ENCODE measurements around the gene RXFP2. TPM values are rescaled to one million over a fixed set of nuclear protein-coding genes. Genes with fewer than 3 reads are reported as not detected.

The RXFP2 gene
- total and polyA plus RNA-seq, 2 of the 8 experiments (the other 6 are each of a cell fraction or from before 2014, with no cell fraction given) = not detected

DNA sequence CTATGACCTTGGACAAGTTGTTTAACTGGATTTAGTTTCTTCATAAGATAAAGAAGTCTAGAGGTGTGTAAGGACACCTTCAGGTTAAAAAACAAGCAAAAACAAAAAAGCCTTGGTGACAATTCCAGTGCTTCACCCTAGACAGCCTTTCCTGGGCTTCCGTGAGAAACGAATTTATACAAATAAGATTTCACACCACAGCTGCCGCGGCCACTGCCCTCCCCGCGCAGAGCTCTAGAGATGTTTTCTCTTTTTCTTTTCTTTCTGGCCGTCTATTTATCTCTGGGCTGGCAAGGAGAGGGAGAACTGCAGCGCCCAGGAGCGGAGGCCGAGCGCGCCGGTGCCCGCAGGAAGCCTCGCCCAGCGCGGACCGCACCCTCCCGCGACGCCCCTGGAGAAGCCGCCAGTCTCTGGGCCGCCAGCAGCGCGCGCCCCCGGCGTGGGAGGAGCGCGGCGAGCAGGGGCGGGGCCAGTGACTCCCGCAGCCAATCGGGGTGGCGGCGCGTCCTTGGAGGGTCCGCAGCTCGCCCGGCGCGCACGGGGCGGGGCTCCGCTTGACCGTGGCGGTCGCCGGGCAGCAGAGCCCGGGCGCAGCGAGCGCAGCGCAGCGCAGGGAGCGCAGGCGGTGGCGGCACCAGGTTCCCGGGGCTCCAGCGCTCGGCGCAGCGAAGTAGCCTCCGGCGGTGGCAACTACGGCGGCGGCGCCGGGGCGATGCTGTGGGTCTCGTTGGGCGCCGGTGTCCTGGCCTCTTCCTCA is 107.0 kb downstream of the RXFP2 start (continued):
- TF ChIP-seq, protein P1, sequence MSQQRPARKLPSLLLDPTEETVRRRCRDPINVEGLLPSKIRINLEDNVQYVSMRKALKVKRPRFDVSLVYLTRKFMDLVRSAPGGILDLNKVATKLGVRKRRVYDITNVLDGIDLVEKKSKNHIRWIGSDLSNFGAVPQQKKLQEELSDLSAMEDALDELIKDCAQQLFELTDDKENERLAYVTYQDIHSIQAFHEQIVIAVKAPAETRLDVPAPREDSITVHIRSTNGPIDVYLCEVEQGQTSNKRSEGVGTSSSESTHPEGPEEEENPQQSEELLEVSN (IDR thresholded peaks at IDR 0.05) = no peak
- TF ChIP-seq SRF (IDR thresholded peaks at IDR 0.05; ENCODE audit: low read depth, low read length) (no peak), HDAC2 (IDR thresholded peaks at IDR 0.05; ENCODE audit: borderline replicate concordance in 1 of 2, low read depth in 2 of 2, low read length in 2 of 2) (no peak; a peak in 1 of 4 replicates), FOSL1 (IDR thresholded peaks at IDR 0.05; ENCODE audit: insufficient read depth, low read depth, low read length) (peak; percentile 70; the same call in 1 of the 2 replicates), POLR2AphosphoS5 (IDR thresholded peaks at IDR 0.05; ENCODE audit: low read depth, low read length) (no peak), CEBPB (IDR thresholded peaks at IDR 0.05; ENCODE audit: low read depth, low read length) (no peak), RXRA (IDR thresholded peaks at IDR 0.05; ENCODE audit: insufficient read depth, low read depth, low read length) (no peak), BACH1 (IDR thresholded peaks at IDR 0.05; ENCODE audit: low read length) (no peak), KDM1A (IDR thresholded peaks at IDR 0.05; ENCODE audit: borderline replicate concordance, low read length) (no peak), CBX8 (IDR thresholded peaks at IDR 0.05; ENCODE audit: borderline replicate concordance, low read depth, low read length) (no peak), SIRT6 (IDR thresholded peaks at IDR 0.05; ENCODE audit: low read length) (no peak), NANOG (IDR thresholded peaks at IDR 0.05; ENCODE audit: insufficient read depth, low read depth, low read length, poor library complexity, severe bottlenecking) (no peak), TCF12 (IDR thresholded peaks at IDR 0.05; ENCODE audit: low read depth, low read length) (no peak), ASH2L (IDR thresholded peaks at IDR 0.05; ENCODE audit: low read length) (no peak), SAP30 (IDR thresholded peaks at IDR 0.05; ENCODE audit: insufficient read depth, insufficient replicate concordance, low read length) (no peak)
- TF ChIP-seq, protein P2, sequence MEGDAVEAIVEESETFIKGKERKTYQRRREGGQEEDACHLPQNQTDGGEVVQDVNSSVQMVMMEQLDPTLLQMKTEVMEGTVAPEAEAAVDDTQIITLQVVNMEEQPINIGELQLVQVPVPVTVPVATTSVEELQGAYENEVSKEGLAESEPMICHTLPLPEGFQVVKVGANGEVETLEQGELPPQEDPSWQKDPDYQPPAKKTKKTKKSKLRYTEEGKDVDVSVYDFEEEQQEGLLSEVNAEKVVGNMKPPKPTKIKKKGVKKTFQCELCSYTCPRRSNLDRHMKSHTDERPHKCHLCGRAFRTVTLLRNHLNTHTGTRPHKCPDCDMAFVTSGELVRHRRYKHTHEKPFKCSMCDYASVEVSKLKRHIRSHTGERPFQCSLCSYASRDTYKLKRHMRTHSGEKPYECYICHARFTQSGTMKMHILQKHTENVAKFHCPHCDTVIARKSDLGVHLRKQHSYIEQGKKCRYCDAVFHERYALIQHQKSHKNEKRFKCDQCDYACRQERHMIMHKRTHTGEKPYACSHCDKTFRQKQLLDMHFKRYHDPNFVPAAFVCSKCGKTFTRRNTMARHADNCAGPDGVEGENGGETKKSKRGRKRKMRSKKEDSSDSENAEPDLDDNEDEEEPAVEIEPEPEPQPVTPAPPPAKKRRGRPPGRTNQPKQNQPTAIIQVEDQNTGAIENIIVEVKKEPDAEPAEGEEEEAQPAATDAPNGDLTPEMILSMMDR (IDR thresholded peaks at IDR 0.05; ENCODE audit: control extremely low read depth in 1 of 3, insufficient read depth in 1 of 3, low read depth in 1 of 3, low read length in 3 of 3) = no peak
- TF ChIP-seq, protein P3, sequence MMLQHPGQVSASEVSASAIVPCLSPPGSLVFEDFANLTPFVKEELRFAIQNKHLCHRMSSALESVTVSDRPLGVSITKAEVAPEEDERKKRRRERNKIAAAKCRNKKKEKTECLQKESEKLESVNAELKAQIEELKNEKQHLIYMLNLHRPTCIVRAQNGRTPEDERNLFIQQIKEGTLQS (IDR thresholded peaks at IDR 0.05; ENCODE audit: insufficient read depth, low read depth, low read length) = no peak
- TF ChIP-seq, protein P4, sequence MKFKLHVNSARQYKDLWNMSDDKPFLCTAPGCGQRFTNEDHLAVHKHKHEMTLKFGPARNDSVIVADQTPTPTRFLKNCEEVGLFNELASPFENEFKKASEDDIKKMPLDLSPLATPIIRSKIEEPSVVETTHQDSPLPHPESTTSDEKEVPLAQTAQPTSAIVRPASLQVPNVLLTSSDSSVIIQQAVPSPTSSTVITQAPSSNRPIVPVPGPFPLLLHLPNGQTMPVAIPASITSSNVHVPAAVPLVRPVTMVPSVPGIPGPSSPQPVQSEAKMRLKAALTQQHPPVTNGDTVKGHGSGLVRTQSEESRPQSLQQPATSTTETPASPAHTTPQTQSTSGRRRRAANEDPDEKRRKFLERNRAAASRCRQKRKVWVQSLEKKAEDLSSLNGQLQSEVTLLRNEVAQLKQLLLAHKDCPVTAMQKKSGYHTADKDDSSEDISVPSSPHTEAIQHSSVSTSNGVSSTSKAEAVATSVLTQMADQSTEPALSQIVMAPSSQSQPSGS (IDR thresholded peaks at IDR 0.05; ENCODE audit: low read length) = no peak
